ENCODE data around the gene PRKG2.

Gene PRKG2

DNA sequence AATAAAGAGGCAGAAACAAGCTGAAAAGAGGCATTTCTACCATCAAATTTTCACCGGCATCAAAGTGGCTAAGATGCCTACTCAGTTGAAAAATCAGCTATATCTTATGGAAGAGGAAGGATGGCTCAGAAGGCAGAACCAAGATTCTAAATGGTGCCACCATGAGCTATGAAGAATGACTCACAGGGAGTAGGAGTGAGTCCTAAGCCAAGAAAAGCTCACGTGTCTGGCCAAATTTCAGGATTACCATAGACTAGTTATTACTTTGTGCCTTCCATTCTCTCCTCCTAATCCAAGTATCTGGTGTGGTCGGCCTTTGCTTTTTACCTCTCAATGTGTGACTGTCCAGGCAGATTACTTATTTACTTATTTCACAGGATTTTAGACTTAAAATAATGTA is 129.7 kb downstream of the PRKG2 start:
- DNase-seq = no peak

DNA sequence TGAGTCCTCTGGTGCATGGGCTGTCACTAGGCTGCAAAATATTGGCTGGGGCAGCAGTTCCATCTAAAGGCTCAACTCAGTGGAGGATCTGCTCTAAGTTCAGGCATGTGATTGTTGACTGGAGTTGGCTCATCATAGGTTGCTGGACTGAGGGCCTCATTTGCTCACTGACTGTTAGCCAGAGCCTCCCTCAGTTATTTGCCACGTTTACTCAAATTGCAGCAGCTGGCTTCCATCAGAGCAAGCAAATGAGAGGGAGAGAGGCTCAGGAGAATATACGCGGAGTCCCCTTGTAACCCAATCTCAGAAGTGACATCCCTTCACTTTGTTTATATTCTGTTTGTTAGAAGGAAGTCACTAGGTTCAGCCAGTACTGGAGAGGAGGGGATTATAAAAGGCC is 130.4 kb downstream of the PRKG2 start:
- DNase-seq = no peak

DNA sequence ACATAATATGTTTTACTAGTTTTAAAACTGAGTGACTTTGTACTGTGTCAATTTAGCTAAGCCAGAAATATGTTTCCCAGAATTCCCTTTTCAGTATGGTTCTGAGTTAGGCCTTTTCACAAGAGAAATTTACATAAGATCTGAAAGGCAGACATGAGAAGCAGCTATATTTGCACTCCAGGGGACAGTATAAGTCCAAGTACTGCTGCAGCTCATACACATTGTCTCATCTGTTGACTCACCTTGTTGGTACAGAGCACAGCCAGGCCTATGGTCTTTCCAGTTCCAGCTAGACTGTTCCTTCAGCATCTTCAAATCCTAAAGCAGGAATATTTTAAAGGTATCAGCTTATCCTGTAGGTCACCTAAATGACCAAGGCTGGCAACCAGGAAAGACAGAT is 131.0 kb downstream of the PRKG2 start:
- peak; percentile 3 for DNase-seq

DNA sequence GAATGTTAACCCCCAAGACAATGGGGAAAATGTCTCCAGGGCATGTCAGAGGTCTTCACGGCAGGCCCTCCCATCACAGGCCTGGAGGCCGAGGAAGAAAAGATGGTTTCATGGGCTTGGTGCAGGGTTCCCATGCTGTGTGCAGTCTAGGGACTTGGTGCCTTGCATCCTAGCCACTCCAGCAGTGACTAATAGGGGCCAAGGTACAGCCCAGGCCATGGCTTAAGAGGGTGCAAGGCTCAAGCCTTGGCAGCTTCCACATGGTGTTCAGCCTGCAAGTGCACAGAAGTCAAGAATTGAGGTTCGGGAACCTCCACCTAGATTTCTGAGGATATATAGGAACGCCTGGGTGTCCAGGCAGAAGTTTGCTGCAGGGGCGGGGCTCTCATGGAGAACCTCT is 133.9 kb downstream of the PRKG2 start:
- DNase-seq = no peak

- DNase-seq = no peak
These were observed 144.0 kb downstream of the PRKG2 start for GRCh38 chr4:81071013-81071412.

DNA sequence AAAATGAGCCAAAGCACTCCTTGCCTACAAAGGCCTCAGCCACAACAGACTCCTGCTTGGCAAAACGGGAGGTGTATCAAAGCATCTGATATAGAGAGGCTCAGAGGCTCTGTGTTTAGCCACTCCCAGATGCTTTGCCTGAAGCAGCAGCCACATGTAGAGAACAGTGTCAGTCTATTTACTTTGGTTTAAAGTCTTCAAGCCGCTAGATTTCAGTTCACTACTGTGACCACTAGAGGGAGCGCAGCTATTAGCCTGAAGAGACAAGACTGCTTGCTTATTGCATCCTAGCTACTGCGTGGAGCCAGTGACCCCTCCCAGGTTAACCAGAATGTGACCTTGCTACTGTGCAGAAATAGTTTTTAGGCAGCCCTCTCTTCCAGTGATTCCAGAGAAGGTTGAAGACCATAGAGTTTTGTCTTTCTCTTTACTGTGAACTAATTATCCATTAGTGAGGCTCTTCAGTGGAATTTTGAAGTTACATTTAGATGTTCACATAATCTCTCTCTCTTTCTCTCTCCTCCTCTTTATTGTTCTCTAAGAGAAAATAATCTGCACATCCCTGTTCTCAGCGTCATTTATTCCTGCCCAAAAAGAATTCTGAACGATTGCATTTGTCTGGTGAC is 145.2 kb downstream of the PRKG2 start:
- peak; percentile 46 for DNase-seq

DNA sequence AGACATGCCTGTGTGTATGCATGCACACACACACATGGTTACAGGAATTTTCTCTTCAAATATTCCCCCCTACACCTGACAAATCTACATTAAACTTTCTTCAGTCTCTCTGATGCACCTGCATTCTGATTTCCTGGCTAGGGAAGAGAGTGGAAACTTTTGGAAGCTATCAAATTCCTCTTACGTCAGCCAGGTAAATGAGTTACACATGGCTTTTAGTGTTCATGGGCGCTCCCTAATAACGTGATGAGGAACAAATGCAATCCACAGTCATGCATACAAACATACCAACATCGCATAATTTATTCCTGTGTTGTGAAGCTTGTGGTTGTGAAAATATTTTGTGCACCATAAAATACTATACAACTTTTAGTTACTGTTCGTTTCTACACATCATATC is 149.6 kb downstream of the PRKG2 start:
- no peak for DNase-seq

DNA sequence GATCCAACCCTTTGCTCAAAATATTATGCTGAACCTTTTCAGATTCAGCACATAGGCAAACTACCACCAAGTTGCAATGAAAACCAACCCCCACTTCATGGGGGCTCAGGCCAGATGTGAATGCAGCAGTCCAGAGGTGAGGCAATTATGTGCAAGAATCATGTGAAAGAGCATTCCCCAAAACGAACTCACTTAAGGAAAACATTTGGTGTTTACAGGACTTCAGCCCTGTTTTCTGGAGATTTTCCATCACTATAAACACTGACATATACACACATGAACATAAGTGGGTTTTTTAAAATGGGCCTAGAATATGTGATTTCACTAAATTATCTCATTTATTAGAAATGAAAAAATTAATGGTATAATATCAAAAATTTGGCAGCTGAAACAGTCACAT is 153.0 kb downstream of the PRKG2 start:
- no peak for DNase-seq

GRCh38 chr4:81061344-81061730 is 153.7 kb downstream of the PRKG2 start:
- no peak for DNase-seq

- no peak for DNase-seq
These were observed 154.3 kb downstream of the PRKG2 start for GRCh38 chr4:81060587-81061343.

- DNase-seq = no peak
These were observed 156.4 kb downstream of the PRKG2 start for GRCh38 chr4:81058621-81059020.

GRCh38 chr4:81052119-81053068 is 162.6 kb downstream of the PRKG2 start:
- DNase-seq = peak; percentile 14

DNA sequence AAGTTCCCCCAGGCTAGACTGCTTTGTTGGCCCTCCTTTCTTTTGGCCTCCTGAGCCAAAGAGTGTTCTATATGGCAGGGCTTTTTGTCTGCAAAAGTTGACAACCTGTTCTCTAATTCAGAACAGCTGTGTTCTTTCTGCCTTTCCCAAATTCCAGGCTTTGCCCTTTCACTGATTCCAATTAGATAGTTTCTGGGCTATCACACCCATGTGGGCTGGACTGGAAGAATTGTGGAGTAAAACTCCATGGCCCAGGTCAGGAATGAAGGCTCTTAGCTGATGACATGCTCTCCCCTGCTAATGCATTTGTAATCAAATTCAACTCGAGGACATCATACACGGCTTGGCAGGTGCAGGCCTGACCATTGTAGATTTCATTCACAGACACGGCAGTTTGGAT is 165.1 kb downstream of the PRKG2 start:
- DNase-seq = no peak

DNA sequence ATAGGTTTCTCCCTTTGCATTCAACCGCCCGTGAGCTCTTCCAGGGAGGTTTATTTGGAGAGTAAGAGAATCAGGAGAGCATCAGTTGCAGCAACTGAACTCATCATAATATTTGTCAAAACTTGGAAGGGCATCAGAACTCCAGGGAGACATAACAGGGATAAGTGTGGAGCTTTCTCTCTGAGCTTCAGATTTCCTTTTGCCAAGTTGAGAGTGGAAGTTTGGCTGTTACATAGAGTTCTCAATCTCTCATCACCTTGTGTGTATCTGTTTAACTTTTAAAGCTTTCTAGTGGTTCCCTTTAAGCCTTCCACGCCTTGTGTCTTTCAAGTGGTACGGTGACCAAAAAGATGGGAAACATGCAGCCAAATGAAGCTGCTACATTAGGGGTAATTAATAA is 165.7 kb downstream of the PRKG2 start:
- no peak for DNase-seq

DNA sequence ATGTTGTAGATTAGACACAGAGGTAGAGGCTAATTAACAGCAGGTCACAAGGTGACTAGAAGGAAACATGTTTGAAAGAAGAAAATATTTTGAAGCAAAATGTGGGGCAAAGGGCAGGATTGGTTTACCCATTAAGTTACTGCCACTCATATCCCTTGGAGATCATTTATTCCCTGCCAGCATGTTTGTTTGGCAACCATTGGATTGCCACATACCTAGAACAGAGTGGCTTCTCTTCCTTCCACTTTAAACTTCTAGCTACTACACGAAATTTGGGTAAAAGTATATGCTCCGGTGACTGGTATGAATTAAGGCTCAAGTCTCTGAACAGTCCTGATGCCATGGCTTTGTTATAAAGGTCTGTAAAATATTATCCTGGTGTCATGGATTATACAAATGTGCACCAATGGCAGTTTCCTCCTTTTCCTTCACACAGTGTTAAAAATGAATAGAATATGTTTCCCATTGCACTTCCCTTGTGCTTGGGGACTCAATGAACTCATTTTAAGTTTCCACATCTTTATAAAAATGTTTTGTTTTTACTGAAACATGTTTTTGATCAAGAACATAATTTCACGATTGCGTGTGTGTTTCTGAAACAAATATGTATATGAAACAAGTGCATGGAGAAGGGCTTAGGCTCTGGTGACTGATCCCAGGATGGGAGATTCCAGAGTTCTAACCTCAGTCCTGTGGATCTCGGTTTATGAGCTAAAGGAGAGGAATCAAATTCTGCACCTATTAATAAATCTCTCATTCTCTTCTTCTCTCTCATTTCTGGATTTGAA is 172.2 kb downstream of the PRKG2 start:
- DNase-seq = no peak

GRCh38 chr4:81040012-81040659 is 174.9 kb downstream of the PRKG2 start:
- peak; percentile 23 for DNase-seq

DNA sequence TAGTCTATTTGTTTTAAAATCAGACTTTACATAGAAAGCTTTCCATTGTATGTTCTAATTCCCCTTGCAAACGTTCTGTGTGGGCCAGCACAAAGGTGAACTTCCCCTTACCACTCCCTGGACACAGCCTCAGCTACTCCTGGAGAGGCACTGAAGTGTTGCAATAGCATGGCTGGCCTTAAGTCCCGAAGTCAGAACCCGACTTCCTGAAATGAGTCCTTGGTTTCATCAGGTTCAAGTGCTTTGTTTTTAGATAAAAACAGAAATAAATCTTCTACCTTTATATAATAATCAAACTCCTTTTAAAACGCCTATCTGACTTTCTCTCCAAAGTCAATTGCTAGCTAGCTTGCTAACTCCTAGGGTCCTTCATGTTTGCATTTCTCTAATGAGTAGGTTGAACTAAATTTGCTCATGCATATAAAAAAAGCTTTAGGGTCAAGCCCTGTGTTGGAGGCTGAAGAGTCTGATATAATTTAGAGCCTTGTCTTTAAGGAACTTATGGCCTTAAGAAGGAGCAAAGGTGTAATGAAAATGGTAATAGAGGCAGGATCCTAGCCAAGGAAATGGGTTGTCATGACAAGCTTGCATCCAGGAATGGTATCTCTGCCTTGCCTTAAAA is 175.6 kb downstream of the PRKG2 start:
- DNase-seq = no peak

DNA sequence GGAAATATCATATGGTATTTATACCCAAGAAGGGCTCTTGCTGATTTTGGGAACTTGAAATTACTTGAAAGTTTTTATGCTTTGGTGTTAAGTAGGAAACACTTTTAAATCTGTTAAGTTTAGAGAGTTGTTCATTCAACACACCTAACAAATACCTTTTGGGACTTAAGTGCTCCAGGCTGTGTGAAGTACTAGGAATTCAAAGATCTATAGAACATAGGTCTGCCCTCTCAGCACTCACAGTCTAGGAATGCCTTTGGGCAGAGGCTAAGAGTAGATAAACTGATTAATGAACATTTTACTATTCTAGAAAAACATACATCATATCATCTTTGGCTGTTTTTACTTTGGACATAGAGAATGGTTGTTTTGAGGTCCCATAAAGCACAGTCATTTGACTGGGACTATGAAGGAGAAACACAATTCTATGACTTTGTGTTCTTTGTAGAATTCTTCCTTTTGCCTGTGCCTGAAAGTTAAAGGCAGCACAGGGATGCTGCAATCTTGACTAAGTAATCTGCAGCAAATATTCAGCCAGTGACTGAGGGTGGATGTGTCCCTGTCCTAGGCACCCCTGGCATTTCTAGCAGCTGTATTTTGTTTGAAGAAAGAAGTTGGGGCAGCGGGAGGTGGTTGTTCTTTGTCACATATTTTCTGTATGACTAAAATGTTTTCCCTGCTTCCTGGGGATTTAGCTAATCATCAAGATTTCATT is 176.2 kb downstream of the PRKG2 start:
- no peak for DNase-seq

Measured in NCI-H226 (cell line).